ENCODE results near the gene LRIT2. TPM values are rescaled to one million over a fixed set of nuclear protein-coding genes. Genes with fewer than 3 reads are reported as not detected.

The LRIT2 gene, protein sequence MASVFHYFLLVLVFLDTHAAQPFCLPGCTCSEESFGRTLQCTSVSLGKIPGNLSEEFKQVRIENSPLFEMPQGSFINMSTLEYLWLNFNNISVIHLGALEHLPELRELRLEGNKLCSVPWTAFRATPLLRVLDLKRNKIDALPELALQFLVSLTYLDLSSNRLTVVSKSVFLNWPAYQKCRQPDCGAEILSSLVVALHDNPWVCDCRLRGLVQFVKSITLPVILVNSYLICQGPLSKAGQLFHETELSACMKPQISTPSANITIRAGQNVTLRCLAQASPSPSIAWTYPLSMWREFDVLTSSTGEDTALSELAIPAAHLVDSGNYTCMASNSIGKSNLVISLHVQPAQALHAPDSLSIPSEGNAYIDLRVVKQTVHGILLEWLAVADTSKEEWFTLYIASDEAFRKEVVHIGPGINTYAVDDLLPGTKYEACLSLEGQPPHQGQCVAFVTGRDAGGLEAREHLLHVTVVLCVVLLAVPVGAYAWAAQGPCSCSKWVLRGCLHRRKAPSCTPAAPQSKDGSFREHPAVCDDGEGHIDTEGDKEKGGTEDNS
- not detected for total RNA-seq

DNA sequence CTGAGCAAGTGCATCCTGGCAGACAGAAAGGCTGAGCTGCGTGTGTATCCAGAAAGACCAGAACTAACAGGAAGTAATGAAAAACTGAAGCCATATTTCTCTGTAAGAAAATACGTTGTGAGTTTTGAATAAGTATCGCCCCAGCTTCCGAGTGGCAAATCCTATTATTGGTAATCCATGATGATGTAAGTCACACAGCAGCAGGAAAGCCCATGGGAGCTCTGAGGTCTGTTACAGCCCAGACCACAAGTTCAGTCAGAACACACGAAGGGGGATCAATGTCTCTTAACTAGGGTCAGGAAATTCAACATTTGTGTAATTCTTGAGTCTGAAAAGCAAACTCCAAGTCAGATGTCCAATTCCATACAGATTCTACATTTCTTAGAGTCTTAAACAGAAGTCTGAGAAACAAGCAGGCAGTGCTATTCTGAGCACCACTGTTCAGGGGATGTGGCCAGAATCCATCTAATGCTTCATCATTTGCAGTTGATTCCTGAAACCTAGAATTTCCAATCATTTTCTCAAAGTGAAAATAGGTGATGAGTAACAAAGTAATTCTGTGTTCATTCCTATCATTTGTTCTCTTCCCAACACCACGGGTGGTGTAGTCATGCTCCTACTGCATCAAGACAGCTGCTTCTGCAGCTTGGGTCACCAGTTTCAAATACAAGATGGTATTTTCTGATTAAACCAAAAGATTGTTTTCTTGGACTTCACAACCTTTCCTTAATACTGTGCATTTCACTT, at the start of gene LRIT2:
TSS of gene LRIT2 (minus strand) at position 118 of the 747 bp plus-strand sequence. CDS start at position 94, 24 bp downstream.
- DNase-seq, result no peak

DNA sequence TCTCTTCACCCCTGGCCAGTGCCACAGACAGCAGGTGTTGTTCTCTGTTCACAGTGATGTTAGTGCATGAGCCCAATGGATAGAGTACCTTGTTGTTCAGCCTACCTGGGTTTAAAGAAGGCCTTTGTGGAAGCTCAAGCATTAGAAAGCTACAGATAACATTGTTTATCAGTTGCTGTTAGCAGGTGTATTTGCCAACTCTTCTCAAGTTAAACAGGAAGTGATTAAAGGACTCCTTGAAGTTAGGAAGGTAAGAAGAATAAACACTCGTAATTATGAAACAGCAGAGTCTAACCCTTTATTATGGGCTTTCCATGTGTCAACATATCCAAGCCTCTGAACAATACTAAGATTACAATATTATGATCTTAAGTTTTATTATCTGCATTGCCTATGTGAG, 45.4 kb upstream of the LRIT2 start:
- DNase-seq, result no peak

DNA sequence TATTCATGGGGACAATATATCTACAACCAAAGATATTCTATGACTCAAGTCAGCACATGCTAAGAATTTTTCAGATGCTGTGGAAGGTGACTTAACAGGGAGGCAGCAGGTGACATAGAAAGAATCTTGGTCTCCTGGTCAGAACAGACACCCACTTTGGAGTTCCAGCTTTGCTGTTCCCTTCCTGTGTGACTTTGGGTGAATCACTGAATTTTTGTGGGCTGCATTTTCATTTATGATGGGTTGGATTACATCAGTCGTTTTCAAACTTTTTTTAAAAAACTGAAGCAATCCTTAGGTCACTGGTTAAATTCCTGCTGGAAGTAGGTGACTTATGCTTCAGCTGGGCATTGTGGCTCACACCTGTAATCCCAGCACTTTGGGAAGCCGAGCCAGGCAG, 44.4 kb upstream of the LRIT2 start:
- no peak for DNase-seq

DNA sequence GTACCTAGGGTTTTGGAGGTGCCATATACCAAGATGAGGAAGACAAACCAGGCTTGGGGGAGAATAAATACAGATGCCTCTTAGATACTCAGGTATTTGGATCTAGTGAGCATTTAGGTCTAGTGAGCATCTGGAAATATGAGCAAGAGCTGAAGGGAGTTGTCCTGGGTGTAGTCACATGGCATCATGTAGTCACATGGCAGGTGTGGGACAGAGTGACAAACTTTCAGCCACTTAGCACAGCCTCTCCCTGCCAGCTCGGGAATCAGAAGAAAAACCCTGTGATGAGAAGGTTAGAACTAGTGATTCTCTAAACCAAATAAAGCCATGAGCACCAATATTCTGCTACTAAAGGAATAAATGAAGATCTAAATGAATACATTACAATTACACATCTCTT, 43.8 kb upstream of the LRIT2 start:
- DNase-seq, result no peak

DNA sequence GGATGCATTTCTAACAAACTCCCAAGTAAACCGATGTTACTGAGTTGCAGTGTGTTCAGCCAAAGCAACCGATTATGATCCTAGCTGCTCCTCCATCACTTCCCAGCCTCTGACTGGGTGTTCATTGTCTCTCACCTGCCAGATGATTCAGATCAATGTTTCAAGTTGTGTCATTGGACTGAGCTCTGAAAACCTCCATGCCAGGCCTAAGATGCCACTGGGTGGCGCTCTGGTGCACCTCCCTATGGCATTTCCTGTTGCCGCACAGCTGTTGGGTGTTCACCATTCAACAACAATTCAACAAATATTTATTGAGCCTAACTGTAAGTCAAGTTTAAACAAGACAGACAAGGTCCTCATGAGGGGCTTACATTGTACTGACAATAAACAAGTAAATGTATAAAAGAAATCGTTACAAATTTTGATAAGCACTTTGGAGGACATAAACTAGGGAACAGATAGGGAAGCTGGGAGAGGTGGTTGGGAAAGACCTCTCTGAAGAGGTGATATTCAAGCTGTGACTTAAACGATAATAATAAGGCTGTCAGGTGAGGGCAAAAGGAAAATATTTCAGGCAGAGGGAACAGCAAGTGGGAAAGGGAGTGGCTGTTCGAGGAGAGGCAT, 42.3 kb upstream of the LRIT2 start:
- DNase-seq, result no peak

DNA sequence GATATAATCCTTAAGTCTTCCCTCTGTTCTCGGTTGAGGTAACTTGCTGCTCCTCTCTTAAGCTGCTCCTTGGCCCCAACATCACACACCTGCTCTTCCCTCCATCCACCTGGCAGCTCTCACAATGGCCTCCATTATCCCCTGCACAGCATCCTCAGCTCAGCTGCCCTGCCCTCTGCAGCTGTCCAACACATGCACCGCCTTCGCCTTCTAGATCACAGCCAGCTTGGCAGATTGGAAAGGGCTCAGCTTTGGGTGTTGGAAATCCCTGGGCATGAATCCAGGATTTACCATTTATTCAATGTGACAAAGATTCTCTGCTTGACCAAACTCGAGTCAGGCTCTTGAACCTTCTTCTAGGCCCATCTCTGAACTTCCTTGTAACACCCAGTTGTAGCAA, 40.1 kb upstream of the LRIT2 start:
- DNase-seq, result peak; percentile 5

DNA sequence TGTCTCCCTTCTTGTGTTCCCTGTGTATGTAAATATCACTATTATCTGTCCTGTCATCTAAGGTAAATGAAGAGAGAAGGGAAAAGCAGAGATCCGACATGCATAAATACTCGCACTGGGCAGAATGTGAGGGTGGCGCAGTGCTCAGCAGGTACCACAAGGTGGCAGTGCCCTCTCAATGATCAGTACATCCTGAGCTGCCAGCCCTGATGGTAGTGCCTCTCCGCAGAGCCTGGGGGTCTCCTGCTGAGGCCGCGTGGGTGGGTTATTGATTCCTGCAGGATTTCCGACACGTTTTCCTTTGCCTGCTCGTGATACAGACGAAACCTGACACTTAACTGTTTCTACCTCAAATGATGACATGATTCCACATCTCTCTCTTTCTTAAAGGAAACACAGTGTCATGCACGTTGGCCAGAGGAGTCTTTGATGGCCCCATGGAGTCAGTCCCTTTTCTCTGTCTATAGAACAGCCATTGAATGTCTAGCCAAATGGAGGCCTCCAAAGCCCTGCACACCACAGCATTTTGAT, 39.3 kb upstream of the LRIT2 start:
- peak; percentile 59 for DNase-seq

DNA sequence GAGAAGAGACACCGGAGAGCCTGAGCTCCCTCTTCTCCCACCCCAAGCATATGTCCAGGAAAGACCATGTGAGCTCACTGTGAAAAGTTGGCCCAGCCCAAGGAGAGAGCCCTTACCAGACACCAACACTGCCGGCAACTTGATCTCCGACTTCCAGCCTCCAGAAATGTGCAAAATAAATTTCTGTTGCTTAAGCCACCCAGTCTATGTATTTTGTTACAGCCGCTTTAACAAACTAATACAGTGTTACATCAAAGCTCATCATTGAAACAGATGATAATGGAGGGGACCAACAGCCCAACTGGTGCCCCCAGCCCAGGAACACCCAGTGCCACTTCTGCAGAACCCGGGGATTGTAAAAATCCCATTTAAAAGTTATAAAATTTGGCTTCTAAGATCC, 38.4 kb upstream of the LRIT2 start:
- DNase-seq, result no peak

DNA sequence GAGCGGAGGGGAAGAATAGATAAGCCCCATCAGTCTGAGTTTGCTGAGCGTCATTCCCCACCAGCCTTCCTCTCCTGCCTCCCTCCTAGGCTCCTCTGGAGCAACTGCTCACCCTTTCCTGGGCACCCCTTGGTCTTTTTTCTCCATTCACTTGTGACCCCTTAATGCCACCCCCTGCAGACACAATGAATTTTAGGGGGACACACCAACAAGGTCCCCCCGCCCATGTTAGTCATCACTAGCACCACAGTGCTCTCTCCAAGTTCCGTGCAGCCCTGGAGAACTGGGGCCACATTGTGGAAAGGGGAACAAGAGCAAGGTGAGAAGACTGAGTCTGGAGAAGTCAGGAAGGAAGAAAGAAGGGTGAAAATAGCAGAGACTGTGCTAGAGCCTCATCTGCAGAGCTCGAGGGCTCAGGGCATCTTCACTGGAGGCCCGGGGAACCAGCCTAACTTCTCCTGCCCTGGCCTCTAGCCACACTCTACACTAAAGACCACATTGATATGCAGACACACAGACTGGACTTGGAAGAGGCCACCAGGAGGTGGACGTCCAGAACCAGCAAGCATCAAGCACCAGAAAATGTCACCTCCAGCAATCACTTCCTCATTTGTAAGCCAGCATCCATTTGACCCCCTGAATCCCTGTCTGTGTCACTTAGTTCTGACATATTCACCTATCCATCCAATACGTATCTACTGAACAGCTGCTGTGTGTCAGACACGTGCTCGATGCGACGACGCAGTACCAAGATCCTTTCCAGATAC, 37.0 kb upstream of the LRIT2 start:
- DNase-seq, result no peak

DNA sequence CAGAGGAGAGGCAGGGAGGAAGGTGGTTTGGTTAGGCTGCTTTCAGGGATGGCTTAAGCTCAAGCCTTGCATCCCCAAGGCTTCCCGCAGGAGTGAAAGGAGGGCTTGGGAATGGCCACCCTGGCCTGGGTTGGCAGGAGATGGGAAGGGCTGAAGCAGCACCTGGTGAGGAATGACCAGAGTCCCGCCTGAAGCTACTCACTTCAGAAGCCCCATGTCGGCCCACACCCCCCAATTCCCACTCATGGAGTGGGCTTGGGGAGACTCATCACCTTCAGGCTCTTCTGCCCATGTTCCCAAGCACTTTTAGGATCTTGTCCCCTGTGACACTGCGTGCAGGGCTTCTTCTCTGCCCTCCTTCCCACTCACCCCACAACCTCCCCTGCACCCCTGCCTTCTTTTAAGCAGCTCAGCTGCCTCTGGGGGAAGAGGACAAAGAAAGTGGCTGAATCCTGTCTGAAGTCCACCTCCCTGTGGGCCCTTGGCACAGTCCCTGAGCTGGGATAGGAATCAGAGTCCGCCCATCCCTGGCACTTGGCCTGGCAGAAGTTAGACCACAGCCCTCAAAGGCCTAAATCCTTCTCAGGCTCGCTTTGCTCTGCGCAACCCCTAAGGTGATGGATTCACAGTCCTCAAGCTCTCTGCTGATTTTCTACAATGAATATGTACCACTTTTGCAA, 36.0 kb upstream of the LRIT2 start:
- DNase-seq, result no peak

DNA sequence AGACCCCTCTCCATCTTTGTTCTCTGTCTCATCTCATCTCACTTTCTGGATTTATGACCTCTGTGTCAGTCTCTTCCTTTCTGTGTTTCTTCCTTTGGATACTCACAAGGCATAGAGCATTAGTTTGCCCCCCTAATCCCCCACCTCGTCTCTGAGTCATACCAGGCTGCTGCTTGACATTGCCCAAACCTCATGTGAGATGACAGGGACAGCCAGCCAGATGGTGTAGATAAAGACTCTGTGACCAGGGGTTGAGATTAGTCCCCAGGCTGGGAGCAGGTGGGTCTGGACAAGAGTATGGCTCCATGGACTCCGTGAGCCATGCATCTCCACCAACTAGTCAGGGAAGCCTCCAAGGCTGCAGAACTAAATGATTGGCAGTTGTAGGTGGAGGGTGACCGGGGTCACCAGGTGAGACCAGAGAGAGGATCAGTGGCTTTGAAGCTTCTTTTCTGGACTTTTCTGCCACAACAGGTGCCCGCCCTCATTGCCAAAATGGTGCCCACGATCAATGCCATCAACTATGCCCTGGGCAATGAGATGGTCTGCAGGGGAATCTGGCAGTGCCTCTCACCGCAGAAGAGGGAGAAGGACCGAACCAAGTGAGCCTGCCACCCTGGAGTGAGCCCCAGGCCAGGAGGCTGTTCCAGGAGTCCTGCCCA, 32.8 kb upstream of the LRIT2 start:
- no peak for DNase-seq

DNA sequence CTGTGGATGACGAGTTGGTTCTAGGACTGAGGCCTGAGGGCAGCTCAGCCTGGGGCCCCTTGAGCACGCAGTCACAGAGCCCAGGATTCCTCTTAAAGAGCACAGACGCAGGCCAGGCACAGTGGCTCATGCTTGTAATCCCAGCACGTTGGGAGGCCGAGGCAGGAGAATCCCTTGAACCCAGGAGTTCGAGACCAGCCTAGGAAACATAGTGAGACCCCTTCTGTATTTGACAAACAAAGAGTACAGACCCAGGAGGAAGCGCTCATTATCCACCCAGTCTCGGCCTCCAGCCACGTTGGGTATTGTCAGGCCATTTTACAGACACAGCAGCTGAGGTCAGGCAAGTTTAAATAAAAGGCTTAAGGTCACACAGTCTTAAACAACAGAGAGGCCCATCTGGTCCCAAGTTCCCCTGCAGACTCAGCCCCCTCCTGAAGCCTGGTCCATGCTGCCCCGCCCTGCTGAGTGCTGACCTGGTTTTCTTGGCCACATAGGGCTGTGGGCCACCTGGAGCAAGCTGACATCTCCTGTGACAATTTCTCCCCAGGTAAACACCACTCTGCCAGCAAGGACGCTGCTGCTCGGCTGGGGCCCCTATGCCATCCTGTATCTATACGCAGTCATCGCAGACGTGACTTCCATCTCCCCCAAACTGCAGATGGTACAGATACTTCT, 32.1 kb upstream of the LRIT2 start:
- DNase-seq, result no peak

DNA sequence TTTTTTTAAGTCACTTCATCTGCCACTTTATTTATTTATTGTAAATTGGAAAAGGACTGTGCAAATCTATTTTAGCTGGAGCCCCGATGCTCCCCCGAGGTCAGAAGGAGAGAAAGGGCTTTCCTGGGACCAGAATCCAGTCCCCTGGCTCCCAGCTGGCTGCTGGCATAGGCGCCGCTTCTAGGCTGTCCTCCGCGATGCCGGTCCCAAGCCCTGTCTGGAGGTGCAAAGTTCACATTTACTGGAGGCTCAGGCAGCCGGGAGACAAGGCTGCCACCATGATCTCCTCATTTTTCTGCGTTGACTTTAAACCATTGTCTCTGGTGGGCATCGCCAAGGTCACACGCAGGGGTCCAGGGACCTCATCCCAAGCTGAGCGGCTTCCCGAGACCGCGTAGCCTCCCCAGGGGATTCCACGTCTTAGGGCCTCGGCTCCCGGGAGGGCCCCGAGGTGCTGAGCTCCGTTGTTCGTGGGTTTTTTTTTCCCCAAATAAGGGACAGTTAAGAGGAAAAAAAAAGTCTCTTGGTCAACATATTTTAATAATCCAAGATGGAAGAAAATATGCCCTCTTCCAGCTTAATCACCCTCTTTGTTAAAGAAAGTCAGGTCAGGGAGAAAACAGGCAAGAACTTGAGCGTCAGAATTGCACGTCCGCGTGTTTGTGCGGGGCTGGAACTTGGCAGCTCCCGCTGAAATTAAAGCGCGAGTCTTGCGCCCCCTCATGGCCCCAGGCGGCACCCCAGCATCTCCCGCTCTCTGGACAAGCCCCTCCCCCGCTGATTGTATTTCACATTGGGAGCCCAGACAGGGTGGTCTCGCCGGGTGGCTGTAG, 31.4 kb upstream of the LRIT2 start:
- no peak for DNase-seq

DNA sequence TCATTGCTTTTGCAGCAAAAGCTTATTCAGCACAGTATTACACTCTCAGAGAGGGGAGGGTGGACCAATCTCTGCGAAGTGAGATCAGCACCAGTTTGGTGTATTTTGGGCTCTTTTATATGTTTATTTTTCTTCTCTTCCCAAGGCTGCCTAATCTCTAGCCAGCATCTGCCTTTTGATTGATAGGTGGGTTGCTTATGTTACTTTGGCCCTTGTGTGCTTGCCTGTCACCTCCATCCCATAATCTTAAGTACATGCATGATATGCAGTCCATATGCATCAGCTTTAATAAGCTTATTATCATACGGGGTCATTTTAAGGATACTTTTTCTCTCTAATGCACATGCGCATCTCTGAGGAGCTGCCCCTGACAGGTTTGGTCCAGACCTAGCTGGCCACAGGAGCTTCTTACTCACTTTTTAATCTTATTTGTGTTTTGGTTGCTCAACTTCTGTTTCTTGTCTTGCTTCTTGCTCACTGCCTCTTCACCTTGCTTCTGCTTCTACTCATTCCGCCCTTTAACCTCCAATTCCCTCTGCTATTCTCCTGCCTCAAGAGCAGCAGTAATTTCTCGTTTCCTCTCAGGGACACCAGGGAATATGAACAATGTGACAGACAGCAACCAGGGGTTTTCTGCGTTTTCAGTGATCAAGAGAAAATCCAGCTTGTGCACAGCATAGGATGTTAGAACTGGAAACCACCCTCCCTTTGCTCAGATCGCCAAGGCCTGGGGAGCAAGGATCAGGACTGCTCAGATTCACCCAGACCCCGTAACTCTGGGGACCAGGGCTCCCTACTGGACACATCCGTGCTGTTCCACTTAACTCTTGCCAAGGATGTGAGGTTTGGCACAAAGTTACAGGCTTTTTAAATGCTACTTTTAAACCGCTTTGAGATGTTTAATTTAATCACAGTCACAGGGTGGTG, 29.5 kb upstream of the LRIT2 start:
- DNase-seq, result no peak

DNA sequence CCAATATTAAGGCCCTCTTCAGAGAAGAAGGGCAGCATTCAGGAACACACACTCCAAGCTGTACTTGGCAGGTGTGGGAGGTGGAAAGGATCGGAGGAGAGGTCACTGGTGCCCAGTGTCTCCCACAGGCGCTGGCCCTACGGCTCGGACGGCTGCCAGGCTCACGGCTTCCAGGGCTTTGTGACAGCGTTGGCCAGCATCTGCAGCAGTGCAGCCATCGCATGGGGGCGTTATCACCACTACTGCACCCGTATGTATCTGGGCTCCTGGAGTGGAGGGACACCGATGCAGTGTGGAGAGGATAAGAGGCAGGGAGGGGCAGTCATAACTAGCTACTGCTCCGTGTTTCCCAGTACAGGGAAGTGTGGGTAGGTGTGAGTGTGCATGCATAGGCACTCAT, 23.4 kb upstream of the LRIT2 start:
- no peak for DNase-seq

DNA sequence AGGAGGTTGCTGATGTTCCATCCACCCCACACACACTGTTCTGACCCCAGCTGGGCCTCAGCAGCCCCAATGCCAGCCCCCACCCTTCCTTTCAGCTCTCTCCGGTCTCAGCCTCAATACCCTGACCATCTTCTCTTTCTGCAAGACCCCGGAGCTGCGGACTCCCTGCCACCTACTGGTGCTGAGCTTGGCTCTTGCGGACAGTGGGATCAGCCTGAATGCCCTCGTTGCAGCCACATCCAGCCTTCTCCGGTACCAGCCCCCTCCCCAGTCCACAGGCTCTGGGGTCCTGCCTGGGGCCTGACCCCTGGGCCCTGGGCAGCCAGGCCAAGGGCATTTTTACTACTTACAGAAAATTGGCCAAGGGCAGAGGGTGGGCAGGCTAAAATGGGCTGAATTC, 22.2 kb upstream of the LRIT2 start:
- DNase-seq, result no peak

DNA sequence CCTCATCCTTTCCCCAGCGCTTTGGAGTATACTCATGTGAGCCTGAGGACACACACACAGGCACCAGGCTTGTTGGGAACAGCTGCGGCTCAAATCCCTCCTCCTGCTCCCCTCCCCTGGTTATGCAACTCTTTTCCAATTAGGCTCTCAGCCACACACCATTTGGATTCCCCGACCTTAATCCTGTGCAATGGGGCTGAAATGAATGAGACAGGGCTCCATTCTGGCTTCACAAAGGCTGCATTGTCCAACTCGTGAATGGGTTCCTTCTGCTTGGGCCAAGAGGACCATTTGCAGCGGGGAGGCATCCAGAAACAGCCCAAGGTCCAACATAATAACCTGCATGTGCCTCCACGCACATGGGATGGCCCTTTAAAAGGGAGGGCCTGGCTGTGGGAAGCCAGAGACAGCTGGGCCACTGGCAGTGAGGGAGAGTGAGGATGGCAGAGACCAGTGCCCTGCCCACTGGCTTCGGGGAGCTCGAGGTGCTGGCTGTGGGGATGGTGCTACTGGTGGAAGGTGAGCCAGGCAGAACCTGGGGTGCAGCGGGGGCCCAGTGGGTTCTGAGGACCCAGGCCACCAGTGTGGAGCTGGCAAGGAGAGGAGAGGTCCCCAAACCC, 19.4 kb upstream of the LRIT2 start, which contains the start of gene RGR:
TSS of gene RGR (plus strand) at position 403 of the 620 bp plus-strand sequence. CDS start at position 441, 38 bp downstream.
- peak; percentile 91 for DNase-seq
